ENCODE measurements around the gene TMEM156.

GRCh38 chr4:39029752-39030694 lies 2.2 kb downstream of the TMEM156 start:
- TF ChIP-seq CTCF (conservative IDR thresholded peaks at IDR 0.05 in 1 of 2, IDR thresholded peaks at IDR 0.05 in 1 of 2; ENCODE audit: extremely low read depth in 1 of 2, insufficient read depth in 1 of 2, low read depth in 1 of 2, low read length in 2 of 2) (no peak), EZH2 (IDR thresholded peaks at IDR 0.05; ENCODE audit: borderline replicate concordance, low read length) (no peak)

Data from mammary epithelial cell (primary cell).